T-helper 2 cell treated with Interferon-gamma antibody and Interleukin-4, amounts not matched to agents 5 μg/mL and 100 μg/mL, for 36 hours (primary cell): ENCODE results near the gene VWCE.

Experiments used
- DNase-seq: peaks from one replicate; pipeline ENCODE4 v3.0.0; 2021; ENCODE audit warnings: low spot score
- H3K27ac Mint-ChIP-seq: one replicate; pipeline ENCODE4 v1.8.0; 2021; ENCODE audit warnings: mild to moderate bottlenecking, mixed read lengths
- H3K27me3 Mint-ChIP-seq: one replicate; pipeline ENCODE4 v1.8.0; 2021; ENCODE audit warnings: low read depth, mixed read lengths
- H3K36me3 Mint-ChIP-seq: one replicate; pipeline ENCODE4 v1.8.0; 2021; ENCODE audit warnings: low read depth, mixed read lengths
- H3K4me1 Mint-ChIP-seq: one replicate; pipeline ENCODE4 v1.8.0; 2021; ENCODE audit warnings: low read depth, mixed read lengths
- H3K4me3 Mint-ChIP-seq: one replicate; pipeline ENCODE4 v1.8.0; 2022; ENCODE audit warnings: mild to moderate bottlenecking, moderate library complexity, mixed read lengths
- H3K9me3 Mint-ChIP-seq: one replicate; pipeline ENCODE4 v1.8.0; 2021; ENCODE audit warnings: mixed read lengths

VWCE gene

DNA sequence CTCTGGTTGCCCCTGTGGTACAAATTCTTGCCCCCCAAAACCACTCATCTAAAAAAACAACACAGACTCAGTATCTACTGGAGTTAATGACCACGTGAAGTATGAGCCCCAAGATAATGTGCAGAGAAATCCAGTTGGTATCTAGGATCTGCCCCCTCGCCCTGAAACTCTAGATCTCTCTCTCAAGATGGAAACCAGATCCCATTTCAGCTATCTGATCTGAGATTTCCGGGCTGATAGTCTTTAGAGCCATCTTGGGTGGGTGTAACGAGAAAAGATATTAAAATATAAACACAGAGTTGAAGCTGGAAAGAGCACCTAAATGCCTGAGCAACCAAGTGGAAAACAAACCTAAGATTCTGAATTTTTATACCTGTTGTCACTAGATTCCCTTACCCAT is 14.0 kb upstream of the VWCE start:
- no peak for DNase-seq
- H3K27me3 Mint-ChIP-seq = no peaks in the 10 kb centered on the region
- no peaks in the 10 kb centered on the region for H3K9me3 Mint-ChIP-seq
- H3K4me3 Mint-ChIP-seq = no peak overlapping the region
- no peaks in the 10 kb centered on the region for H3K4me1 Mint-ChIP-seq
- H3K27ac Mint-ChIP-seq = no peak overlapping the region
- H3K36me3 Mint-ChIP-seq = peaks cover 43% of the 10 kb centered on the region

DNA sequence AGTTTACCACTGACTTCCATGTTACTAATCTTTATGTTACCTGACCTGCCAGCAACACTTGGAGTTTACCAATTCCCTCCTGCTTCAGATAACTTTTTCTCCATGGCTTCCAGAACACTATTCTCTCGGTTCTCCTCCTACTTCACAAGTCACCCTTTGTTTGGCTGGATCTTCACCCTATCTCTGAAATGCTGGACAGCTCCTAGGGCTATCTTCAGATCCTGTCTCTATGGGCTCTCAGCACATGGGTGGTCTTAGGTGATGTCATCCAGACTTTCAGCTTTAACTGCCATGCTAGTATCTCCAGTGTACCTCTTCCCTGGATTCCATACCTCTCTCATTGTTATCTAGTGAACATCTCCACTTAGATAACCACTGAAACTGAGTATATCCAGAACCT is 12.2 kb upstream of the VWCE start:
- Mint-ChIP-seq H3K9me3 (no peaks in the 10 kb centered on the region), H3K4me3 (no peak overlapping the region), H3K36me3 (peaks cover 40% of the 10 kb centered on the region), H3K4me1 (no peaks in the 10 kb centered on the region), H3K27me3 (no peaks in the 10 kb centered on the region), H3K27ac (no peak overlapping the region)
- no peak for DNase-seq

DNA sequence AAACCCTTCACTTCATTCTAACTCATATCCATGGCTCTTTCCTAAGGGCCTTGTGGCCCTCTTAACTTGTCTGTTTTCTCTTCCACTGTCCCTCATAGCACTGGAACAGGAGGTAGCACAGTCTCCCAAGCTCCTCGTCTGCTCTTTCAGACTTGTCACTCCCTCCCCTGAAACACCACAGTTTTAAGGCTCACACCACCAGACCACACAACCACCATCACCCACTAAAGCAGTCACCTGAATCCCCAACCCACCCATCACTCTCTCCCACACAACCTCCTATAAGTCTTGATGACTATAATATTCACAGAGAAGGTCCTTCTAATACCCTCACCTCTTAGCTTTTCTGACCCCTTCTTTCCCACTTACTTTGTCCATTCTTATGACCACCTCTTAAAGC is 11.1 kb upstream of the VWCE start:
- H3K36me3 Mint-ChIP-seq = peaks cover 44% of the 10 kb centered on the region
- no peaks in the 10 kb centered on the region for H3K4me1 Mint-ChIP-seq
- no peaks in the 10 kb centered on the region for H3K27me3 Mint-ChIP-seq
- no peak overlapping the region for H3K27ac Mint-ChIP-seq
- DNase-seq = no peak
- no peak overlapping the region for H3K4me3 Mint-ChIP-seq
- no peaks in the 10 kb centered on the region for H3K9me3 Mint-ChIP-seq

DNA sequence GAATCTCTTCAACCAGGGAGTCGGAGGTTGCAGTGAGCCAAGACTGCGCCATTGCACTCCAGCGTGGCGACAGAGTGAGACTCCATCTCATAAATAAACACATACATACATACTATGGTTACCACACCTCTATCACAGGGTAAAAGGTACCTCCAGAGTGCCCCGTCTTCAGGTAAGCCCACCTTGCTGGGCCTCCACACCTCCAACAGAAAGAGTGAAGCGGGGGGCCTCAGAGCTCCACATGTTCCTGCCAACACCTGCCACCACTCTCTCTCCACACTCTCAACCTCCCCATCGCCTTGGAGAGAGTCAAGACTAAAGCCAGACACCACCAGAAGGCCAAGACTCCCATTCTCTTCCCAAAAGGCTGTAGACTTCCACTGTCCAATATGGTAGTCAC is 10.3 kb upstream of the VWCE start:
- Mint-ChIP-seq H3K27me3 (no peaks in the 10 kb centered on the region), H3K4me3 (no peak overlapping the region), H3K9me3 (no peaks in the 10 kb centered on the region), H3K4me1 (no peaks in the 10 kb centered on the region), H3K36me3 (peaks cover 44% of the 10 kb centered on the region), H3K27ac (no peak overlapping the region)
- DNase-seq = no peak

DNA sequence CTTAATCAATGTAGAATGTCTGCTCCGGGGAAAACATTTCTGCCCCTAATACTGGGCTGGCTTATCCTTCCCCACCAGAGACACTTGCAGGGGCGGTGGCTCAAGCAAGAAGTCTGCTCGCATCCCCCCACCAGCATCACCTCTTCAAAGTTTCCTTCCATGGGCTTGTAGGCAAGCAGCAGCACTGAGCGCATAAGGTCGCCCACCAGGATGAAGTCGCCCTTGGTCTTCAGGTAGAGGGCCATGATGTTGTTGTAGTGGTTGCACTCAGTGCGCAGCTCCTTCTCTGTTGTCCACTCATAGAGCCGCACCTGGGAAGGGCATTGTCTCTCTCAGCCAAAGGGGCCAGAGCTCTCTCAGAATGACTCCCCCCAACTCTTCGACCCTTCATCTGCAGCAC is 8.6 kb upstream of the VWCE start:
- Mint-ChIP-seq H3K4me3 (no peak overlapping the region), H3K27me3 (no peaks in the 10 kb centered on the region), H3K4me1 (peaks cover 3% of the 10 kb centered on the region)

DNA sequence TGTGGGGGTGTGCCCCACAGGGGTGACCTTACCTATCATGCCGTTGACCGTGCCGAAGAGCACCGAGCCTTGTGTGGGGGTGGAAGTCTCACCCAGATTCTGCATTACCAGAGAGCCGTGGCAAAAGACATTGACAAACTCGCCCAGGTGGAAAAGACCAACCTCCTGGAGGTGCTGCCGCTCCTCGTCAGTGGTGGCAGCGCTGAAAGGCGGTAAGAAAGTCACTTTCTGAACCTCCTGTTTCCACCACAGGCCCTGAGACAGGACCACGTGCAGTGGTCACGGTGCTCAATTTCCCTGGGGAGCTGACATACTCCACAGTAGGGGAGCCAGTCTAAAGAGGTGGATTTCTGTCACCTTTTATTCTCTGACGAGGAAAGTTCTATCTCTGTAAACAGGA is 7.4 kb upstream of the VWCE start:
- Mint-ChIP-seq H3K9me3 (no peaks in the 10 kb centered on the region), H3K4me3 (no peak overlapping the region), H3K27ac (no peak overlapping the region), H3K4me1 (peaks cover 15% of the 10 kb centered on the region), H3K27me3 (no peaks in the 10 kb centered on the region), H3K36me3 (peaks cover 51% of the 10 kb centered on the region)
- no peak for DNase-seq

More for the DNA sequence above, 8.6 kb upstream of the VWCE start:
- no peak for DNase-seq
- peaks cover 43% of the 10 kb centered on the region for H3K36me3 Mint-ChIP-seq
- H3K9me3 Mint-ChIP-seq = no peaks in the 10 kb centered on the region
- no peak overlapping the region for H3K27ac Mint-ChIP-seq

DNA sequence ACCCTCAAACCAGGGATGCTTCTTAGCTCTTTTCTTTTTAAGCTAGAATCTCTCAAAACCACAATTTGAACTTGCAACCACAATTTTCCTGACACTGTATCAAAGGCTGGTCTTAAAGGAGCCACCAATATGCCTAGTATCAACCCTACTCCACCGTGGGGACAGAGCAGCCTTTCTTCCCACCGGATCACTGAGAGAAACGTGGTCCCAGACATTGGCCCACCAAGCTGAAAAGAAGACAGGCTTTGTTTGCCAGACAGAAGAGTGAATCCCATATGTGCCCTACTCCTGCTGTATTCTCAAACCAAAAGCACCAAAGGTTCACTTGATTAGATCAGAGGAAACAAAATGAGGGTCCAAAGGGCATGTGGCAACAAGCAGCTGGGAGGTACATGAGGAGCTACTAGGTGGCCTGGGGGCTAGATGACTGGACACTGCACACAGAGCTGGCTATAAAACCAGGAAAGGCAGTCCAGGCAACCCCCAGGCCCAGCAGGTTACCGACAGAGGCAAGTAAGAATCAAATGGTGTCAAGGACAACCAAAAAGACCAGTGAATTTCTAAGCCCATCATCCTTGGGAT is 3.6 kb upstream of the VWCE start:
- H3K27ac Mint-ChIP-seq = peak overlapping the region; percentile 67
- H3K4me3 Mint-ChIP-seq = peak overlapping the region; percentile 19
- DNase-seq = no peak
- H3K4me1 Mint-ChIP-seq = peaks cover 25% of the 10 kb centered on the region
- no peaks in the 10 kb centered on the region for H3K9me3 Mint-ChIP-seq
- H3K27me3 Mint-ChIP-seq = peaks cover 2% of the 10 kb centered on the region
- H3K36me3 Mint-ChIP-seq = peaks cover 45% of the 10 kb centered on the region

DNA sequence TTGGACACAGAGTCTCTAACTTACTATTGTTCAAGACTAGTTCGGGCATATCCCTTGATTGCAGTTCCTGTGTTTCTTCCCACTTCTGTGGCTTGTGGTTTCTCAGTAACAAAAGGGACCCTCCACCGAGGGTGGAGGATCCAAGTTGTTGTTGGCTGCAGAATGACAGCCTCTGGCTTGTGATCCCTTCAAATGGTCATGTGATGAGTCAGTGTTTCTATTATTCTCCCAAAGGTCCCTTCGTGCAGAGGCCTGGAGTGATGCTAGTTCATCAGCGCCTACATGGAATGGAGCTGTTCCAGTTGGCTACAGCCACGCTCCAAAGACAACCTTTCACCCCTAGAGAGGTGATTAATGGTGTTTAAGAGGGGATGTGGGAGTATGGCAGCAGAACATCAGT is 2.6 kb upstream of the VWCE start:
- Mint-ChIP-seq H3K27ac (peak overlapping the region; percentile 43), H3K27me3 (peaks cover 9% of the 10 kb centered on the region), H3K9me3 (no peaks in the 10 kb centered on the region), H3K4me1 (peaks cover 31% of the 10 kb centered on the region), H3K4me3 (peak overlapping the region; percentile 1), H3K36me3 (peaks cover 40% of the 10 kb centered on the region)
- no peak for DNase-seq

DNA sequence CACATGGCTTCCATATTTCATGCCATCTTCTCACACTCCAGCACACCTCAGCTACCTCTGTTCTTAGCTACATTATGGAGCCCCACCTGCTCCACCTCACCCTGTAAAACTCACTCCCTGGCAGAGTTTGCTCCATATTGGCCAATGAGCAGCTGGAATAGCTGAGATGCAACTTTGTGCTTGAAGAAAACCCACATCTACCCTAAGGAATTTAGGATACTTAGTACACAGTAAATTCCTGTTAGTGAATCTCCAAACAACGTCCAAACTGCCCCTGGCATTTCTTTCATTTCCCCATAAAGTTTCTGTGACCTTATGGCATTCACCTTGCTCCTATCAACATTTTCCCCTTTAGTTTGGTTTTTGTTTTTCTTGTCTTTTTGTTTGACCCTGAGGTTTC is 2.2 kb upstream of the VWCE start:
- peaks cover 11% of the 10 kb centered on the region for H3K27me3 Mint-ChIP-seq
- peak overlapping the region; percentile 2 for H3K27ac Mint-ChIP-seq

DNA sequence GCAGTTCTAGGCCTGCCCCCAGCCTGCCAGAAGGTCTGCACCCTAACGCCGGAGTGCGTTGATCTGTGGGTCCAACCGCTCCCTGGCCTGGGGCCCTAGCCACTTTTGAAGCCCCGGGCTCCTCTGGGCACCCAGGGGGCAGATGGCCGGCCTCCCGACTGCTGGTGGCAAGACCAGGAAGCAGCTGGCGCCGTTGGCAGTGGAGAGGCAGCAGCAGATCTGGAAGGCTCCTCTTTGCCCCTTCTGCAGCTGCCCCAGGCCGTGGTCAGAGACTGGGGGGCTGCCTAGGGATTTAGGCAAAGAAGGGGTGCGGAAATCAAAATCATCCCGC is 445 bp upstream of the VWCE start:
- peaks cover 31% of the 10 kb centered on the region for H3K4me1 Mint-ChIP-seq
- DNase-seq = no peak
- peaks cover 13% of the 10 kb centered on the region for H3K27me3 Mint-ChIP-seq
- H3K4me3 Mint-ChIP-seq = peak overlapping the region; percentile 55
- H3K36me3 Mint-ChIP-seq = peaks cover 23% of the 10 kb centered on the region
- no peak overlapping the region for H3K27ac Mint-ChIP-seq
- no peaks in the 10 kb centered on the region for H3K9me3 Mint-ChIP-seq

More for the DNA sequence above, 2.2 kb upstream of the VWCE start:
- H3K4me1 Mint-ChIP-seq = peaks cover 31% of the 10 kb centered on the region
- no peaks in the 10 kb centered on the region for H3K9me3 Mint-ChIP-seq
- peaks cover 39% of the 10 kb centered on the region for H3K36me3 Mint-ChIP-seq
- DNase-seq = no peak
- peak overlapping the region; percentile 3 for H3K4me3 Mint-ChIP-seq

DNA sequence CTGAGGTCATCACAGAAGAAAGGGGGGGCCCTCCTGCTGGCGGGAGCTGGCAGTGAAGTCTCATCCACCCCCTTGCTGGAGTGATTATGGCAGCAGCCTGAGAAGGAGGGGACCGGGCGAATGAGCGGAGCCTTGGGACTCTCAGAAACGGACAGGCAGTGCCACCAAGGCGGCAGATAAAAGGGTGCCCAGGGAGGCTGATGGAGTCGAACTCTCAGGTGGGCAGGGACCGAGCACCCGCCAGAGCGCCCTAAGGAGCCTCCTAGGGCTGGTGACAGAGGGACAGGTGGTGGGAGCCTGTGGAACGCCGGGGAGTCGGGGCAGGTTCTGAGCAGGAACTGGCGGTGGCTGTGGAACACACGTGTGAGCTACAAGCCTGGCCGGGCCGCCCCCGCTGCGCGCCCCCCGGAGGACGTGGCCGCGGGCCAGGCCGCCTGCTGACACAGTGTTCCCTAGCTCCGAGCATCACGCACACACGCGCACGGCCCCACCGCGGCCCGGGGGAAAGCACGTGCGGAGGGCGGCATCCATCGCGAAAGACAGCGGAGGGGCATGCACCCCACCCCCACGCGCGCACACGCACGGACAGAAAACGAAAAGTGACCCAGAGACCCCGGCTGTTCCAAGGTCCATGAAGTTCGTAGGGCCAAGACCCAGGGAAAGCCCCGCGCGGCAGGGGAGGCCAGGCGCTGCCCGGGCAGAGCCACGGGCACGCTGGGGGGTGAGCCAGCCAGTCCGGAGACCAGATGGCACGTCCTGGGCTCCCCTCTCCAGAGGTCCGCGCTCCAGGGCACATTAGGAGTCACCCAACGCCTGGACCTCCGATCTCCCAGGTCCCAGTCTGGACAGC is 1.0 kb downstream of the VWCE start:
- Mint-ChIP-seq H3K27ac (peak overlapping the region; percentile 57), H3K4me1 (peaks cover 31% of the 10 kb centered on the region), H3K9me3 (no peaks in the 10 kb centered on the region), H3K4me3 (peak overlapping the region; percentile 84), H3K27me3 (peaks cover 13% of the 10 kb centered on the region), H3K36me3 (peaks cover 16% of the 10 kb centered on the region)
- DNase-seq = peak; percentile 29

DNA sequence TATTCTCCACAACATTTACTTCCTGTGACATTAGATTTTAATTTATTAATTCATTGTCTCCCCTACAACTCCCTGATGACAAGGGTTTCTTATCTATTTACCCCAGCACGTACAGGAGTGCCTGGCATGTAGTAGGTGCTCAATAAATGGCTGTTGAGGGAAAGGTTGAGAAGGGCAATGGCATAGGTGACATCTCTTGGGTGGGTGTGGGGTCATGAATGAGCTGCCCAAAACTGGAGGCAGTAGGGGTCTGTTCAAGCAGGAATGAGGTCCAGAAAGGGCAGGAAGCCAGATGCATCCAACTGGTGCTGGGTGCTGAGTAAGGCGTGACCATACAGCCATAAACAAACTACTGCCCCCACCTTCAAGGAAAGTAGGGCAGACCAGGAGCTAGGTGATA is 2.8 kb downstream of the VWCE start:
- Mint-ChIP-seq H3K9me3 (no peaks in the 10 kb centered on the region), H3K4me3 (no peak overlapping the region), H3K27ac (no peak overlapping the region), H3K27me3 (peaks cover 13% of the 10 kb centered on the region), H3K36me3 (peaks cover 4% of the 10 kb centered on the region), H3K4me1 (peaks cover 15% of the 10 kb centered on the region)
- no peak for DNase-seq

DNA sequence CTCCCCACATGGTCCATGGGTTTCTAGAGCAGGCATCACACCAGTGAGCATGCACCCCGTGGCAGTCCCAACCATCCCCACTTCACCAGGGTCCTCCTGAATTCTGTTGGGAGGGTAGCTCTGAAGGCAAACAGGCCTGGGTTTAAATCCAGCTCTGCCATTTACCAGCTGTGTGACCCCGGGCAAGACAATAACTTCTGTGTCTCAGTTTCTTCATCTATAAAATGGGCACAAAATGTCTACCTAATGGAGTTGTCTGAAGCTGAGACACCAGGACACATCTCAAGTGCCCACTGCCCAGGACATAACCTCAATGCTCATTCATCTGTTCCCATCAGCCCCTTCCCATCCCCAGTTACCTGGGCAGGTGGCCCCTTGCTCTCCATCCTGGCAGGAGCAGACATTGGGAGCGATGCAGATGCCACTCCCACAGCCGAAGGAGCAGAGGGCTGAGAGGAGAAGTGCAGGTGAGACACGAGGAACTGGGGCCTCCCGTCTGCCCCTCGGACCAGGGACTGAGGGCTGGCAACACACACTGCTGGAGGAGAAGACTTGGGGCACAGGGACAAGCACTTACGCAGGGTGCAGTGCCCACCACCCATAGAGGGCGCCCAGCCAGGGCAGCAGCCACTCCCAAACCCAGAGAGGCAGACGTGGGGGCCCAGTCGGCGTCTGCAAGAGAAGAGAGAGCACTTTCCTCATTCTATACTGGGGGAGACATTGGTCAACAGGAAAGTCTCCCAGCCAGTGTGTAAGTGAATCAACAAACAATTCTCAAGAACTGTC is 4.0 kb downstream of the VWCE start:
- Mint-ChIP-seq H3K36me3 (no peaks in the 10 kb centered on the region), H3K27ac (no peak overlapping the region), H3K9me3 (no peaks in the 10 kb centered on the region), H3K4me3 (no peak overlapping the region), H3K27me3 (peaks cover 13% of the 10 kb centered on the region), H3K4me1 (peaks cover 11% of the 10 kb centered on the region)
- DNase-seq = no peak

DNA sequence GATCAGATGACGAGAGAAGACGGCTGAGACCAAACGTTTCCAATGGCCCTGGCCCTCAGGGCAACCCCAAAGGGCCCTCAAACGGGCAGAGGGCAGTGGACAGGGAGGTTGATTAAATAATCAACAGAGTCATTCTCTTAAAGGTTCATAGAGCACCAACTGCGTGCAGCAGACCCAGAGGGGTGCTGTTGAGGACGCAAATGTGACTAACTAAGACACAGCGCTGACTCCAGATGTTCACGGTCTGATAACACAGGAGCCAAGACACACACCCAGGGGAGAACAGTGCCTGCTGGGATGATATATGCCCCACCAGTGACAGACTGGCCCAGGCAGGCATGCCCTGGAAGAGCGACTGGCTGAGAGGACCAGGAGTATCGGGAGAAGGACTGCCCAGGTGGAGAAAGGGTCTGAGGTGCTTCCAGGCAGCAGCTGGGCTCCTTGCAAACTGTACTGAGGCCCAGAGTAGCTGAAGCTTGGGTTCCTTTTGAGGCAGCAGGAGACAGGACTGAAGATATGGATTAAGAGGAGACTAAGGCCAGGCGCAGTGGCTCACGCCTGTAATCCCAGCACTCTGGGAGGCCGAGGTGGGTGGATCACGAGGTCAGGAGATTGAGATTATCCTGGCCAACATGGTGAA is 7.7 kb downstream of the VWCE start:
- no peak overlapping the region for H3K4me3 Mint-ChIP-seq
- H3K4me1 Mint-ChIP-seq = no peaks in the 10 kb centered on the region
- no peaks in the 10 kb centered on the region for H3K9me3 Mint-ChIP-seq
- H3K36me3 Mint-ChIP-seq = peaks cover 1% of the 10 kb centered on the region
- no peak overlapping the region for H3K27ac Mint-ChIP-seq
- DNase-seq = no peak
- peaks cover 4% of the 10 kb centered on the region for H3K27me3 Mint-ChIP-seq
